Astrocyte (in vitro differentiated cells and primary cell): Measurements from ENCODE around the gene BLOC1S5.

ENCODE experiments used
- CTCF ChIP-seq: IDR thresholded peaks from 2 replicates; pipeline ENCODE4 v1.5.1; 2011; ENCODE audit warnings: low read depth, mild to moderate bottlenecking, inconsistent platforms, low read length, moderate library complexity; ENCODE audit not compliant: insufficient read depth
- EZH2 ChIP-seq: IDR thresholded peaks from 2 replicates; pipeline ENCODE4 v1.6.1; 2012; ENCODE audit warnings: mild to moderate bottlenecking, low read length, inconsistent platforms; ENCODE audit not compliant: insufficient read depth

- TF ChIP-seq EZH2 (no peak), CTCF (no peak)
These were observed 23.9 kb upstream of the BLOC1S5 start for GRCh38 chr6:8087870-8088754.
